ENCODE results near the gene TSFM.
A peak's percentile ranks its signal among the peaks of the same experiment; 100 is the strongest.

The TSFM gene

DNA sequence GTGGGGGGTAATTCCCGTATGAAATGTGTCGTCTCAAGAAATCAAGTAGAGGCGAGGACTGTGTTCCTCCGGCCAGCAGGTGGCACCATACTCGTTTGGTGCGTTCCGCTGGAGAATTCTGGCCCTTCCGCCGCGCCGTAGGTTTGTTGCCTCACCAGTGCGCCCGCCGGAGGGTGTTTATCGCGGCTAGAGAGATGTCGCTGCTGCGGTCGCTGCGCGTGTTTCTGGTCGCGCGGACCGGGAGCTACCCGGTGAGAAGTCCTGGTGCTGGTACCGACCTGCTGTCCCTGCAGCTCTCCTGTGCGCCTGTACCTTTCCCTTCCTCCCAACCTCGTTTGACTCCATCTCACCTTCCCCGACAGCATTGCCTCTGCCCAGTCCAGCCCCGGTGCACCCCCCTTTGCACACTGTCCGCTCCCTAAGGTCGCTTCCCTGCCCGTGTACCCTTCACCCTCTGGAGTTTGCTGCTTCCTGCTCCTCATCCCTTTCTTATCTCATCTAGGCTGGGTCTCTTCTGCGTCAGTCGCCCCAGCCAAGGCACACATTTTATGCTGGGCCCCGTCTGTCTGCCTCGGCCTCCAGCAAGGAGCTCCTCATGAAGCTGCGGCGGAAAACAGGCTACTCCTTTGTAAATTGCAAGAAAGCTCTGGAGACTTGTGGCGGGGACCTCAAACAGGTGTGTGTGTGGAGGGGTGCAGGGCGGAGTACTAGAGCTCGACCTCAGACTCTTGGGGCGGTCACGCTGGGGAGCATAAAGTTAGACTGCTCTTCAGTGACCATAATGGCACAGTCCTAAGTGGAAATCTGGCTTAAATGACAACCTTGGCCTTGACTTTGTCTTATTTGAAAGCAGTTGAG is at the start of gene TSFM:
TSS of gene TSFM (plus strand) at position 180 of the 858 bp plus-strand sequence. CDS start at position 195, 15 bp downstream.
- DNase-seq (ENCODE audit: low spot score) = peak; percentile 87

DNA sequence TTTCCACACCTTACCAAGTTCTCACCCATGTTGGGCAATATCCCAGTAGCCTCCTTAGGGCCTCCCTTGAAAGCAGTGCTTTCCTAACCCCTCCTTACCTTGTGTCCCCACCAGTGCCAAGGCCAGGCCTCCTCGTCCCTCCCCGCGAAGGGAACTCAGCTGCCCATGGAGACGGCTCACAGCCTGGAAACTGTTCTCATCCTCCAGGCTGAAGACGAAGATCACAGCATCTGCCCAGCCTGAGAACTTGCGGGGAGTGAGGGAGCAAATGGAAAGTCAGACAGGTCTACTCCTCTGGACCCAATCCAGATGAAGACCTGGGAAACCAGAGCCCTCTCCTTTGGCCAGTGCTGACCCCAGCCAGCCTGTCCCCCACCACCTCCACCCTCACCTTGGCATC is 48.7 kb upstream of the TSFM start:
- no peak for DNase-seq (ENCODE audit: low spot score)

DNA sequence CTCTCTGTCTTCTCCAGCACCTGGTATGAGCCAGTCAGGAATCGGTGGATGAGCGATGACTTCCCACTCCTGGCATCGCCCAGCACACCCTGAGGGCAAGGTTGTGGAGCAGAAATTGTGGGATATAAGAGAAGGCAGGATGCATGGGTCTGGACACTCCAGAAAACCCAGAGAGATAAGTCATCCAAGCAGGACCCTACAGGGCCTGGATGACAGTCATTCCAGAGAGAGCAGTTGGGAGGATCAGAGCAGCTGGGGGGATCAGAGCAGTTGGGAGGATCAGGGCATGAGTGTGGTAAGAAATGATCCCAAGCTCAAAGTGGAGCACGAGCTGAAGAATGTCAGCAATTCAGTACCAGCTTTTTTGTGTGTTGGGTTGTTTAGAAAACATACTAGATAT is 48.0 kb upstream of the TSFM start:
- no peak for DNase-seq (ENCODE audit: low spot score)

DNA sequence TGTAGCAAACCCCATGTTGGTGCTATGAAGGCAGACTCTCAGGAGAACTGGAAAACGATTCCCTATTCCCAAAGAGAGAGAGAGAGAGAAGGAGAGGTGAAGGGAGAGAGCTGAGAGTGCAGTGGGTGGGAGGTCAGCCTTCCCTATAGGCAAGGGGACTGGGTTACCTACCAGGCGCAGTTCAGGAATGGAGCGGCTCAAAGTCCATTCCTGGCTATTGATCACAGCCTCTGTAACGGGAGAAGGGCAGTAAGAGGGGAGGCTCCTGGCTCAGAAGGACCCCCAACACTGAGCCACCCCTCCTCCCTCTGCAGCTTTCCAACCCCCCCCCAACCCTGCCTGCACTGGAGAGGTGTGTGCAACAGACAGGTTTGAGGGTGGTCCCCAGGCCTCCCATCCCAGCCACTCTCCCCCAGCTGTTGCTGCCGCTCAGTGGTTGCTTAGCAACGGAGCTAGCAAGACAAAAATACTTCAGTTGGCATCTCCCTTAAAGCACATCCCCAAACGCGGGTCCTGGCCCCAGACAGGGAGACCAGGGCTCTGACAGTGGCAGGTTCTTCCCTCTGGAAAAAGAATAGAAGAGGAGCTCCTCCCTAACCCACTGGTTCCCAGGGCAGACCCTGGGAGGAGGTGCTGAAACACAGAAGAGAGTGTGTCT is 47.3 kb upstream of the TSFM start:
- DNase-seq (ENCODE audit: low spot score) = no peak

DNA sequence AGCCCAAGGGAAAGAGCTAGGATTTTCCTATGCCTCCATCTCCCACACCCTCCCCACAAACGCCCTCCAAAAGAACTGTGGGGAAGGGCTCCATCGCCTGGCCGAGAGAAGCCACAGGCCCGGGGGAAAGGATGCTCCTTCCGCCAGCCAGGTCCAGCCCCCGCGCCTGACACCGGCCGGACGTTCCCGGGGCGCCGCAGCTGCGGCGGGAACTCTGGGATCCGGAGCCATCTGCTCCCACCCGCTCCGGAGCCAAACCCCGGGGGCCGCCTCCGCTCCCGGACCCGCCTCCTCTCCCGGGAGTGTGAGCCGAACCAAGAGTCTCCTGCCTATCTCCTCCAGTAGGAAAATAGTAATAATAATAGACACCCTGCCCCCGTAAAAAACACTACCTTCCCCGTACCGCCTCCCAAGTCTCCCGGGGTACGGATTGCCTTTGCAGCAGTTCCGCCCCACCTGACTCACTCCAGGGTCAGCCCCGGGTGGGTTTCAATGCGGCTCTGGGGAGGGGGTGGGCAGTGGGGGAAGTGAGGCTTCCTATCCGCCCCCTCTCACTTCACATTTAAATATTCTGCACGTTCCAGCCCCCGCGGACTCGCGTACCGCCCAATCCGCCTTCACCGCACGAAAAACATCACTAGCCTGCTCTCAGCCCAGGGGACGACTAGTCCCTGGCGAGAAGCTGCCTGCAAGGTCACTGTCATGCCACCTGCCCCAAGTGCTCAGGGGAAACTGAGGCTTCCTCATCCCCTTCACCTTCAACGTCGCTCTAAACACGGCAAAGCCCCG is 46.4 kb upstream of the TSFM start:
- DNase-seq (ENCODE audit: low spot score) = peak; percentile 41

DNA sequence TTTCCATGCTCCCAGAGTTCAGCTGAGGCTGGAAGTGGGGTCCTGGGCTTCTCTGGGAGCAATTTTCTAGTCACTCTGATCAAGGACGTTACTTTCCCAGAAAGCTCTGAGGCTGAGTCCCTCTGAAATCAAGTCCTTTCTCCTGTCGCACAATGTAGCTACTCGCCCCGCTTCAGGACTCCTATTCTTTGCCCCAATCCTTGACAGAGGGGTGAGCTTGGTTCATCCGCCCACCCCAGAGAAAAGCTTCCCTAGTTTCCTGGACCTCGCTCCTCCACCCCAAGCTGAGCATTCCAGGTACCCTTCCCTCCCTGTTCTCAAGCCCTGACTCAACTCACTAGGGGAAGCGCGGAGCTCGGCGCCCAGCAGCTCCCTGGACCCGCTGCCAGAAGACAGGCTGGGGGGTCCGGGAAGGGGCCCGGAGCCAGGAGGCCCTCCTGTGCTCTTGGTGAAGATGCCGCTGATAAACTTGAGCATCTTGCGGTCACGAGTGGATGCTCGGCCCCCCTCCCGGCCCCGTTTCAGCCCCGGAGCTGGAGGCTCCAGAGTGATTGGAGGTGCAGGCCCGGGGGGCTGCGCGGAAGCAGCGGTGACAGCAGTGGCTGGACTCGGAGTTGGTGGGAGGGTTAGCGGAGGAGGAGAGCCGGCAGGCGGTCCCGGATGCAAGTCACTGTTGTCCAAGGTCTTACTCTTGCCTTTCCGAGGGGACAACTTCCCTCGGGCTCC is 45.7 kb upstream of the TSFM start:
- no peak for DNase-seq (ENCODE audit: low spot score)

DNA sequence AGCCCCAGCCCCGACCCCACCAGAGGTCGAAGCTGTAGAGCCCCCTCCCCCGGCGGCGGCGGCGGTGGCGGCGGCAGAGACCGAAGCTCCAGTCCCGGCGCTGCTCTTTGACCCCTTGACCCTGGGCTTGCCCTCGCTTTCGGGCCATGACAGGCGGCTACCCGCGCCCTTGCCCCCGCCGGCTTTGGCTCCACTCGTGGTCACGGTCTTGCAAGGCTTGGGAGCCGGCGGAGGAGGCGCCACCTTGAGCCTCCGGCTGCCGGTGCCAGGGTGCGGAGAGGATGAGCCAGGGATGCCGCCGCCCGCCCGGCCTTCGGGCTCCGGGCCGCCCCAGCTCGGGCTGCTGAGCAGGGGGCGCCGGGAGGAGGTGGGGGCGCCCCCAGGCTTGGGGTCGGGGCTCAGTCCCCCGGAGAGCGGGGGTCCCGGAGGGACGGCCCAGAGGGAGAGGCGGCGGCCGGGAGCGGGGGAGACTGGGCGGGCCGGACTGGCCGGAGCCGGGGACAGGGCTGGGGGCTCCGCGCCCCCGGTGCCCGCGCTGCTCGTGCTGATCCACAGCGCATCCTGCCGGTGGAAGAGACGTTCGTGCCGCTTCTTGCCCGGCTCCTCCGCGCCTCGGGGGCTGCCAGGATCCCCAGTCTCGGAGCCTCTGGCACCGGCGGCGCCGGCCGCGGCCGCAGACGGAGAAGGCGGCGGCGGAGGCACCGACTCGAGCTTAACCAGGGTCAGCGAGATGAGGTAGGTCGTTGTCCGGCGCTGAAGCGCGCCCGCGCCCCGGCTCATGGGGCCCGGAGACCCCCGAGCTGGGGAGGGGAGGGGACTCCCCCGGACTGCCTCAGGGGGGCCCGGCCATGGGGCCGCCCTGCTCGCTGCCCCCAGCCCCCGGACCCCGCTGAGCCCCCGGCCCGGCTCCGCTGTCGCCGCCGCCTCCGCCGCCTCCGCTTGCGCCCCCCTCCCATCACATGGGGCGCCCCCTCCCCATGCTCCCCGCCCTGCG is 44.8 kb upstream of the TSFM start:
- peak; percentile 34 for DNase-seq (ENCODE audit: low spot score)

DNA sequence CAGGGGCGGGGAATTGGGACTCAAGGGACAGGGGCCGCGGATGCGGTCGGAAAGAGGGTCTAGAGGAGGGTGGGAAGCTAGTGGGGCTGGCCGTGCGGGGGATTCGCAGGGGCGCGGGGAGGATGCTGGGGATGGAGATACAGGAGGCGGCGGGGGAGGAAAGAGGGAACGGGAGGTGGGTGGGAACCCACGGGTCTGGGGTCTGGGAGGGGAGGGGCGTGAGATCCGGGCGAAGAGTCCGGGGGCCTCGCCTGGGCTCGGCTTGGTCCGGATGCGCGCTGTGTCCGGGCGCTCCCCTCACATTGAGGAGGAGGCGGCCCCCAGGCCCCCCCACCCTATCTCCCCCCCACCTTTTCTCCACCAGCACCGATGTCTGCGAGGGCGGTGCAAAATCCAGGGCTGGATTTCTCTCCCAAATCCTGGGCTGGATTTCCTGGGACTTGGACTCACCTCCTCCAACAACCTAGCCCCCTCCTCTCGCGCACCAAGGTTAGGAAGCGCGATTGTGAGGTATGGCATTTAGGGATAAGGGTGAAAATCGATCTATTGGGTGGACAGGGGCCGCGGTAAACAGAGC is 43.8 kb upstream of the TSFM start, which contains the start of gene AGAP2:
TSS of gene AGAP2 (minus strand) at position 82 of the 577 bp plus-strand sequence. CDS start 496 bp downstream, outside the sequence.
- DNase-seq (ENCODE audit: low spot score) = no peak

DNA sequence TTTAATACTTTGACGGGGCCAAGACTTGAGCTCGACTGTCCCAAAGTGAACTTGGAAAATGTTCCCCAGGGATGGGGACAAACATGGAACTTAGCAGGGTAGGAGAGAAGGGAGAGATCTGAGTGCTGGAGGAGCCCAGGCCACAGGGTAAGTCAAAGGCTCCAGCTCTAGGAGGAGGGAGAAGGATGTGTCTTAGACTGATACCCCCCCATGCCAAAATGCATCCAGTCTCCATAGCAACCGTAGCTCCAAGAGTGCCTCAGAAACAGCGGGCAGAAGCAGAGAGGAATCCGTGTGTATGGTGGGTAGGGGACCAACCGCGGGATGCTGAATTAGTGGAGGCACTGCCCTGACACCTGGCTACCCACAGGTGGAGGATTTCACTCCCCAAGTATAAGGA is 43.2 kb upstream of the TSFM start:
- DNase-seq (ENCODE audit: low spot score) = no peak

DNA sequence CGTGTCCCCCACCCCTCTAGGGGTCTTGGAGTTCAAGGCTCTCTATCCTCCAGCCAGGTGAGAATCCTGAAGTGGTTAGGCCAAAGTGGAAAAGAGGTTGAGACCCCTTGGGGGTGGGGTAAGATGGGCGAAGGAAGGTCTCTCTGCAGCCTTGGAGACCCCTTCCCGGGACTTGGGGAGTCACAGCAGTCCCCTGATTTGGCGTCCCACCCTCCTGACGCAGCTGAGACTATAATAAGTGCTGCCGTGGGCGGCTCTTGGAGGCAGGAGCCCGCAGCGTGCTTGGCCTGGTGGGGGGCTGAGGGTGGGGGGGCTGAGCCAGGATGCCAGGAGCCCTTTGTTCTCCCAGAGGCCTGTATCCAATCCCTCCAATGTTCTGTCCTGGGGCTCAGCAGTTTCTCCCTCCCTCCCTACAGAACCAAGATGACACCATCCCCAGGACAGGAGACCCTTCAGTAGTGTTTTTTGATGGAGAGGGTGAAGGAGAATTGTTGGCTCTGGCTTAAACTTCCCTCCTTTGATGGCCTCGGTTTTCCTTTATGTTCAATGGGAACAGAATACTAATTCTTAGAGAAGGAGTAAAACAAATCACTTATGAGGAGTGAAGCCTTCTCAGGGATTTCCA is 42.6 kb upstream of the TSFM start:
- DNase-seq (ENCODE audit: low spot score) = no peak

DNA sequence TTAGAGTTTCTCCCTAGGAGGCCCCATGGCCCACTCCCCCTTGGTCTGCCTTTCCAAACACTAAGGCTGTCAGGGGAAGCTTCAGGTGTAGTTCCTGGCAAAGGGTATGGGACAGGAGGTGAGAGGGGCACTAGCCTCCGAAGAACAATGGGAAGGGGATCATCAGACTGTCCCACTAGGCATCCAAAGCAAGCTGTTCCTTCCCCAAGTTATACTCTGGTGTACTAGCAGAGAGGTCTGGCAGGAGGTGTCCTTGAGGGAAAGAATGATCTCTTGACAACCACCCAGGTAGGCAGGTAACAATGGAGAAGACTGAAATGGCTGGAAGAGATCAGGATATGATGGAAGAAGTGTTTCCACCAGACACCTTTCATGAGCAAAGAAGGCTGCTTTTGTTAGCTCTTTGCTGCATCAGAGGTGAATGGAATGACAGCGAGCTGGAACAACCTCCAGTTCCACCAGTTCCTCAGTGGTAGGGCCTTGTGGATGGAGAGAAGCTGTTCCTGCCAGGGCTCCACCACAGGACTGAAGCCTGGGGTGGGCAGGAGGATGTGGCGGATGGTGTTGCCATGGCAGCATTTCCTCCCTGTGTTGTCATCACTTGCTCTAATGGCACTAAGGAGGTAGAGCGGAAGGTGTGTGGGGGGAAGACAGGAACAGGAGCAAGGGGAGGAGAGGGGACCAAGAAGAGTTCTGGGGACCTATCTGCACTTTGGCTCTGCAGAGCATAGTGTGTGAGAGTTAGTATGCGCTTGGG is 41.8 kb upstream of the TSFM start:
- no peak for DNase-seq (ENCODE audit: low spot score)

DNA sequence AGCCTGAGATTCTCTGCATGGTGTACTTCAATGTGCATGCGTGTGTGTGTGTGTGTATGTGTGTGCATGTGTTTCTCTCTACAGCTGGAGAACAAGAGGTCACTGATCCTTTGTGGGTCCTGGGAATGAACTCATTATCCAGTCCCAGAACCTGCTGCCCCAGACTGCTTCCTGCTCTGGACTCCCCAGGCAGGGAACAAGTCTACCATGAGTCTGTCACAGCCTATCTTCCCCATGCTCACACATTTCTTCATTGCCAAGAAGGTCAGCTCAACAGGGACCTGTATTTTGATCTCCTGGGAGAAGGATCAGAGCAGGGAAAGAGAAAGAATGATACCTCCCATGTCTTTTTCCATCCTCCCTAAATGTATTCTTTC is 41.2 kb upstream of the TSFM start:
- no peak for DNase-seq (ENCODE audit: low spot score)

DNA sequence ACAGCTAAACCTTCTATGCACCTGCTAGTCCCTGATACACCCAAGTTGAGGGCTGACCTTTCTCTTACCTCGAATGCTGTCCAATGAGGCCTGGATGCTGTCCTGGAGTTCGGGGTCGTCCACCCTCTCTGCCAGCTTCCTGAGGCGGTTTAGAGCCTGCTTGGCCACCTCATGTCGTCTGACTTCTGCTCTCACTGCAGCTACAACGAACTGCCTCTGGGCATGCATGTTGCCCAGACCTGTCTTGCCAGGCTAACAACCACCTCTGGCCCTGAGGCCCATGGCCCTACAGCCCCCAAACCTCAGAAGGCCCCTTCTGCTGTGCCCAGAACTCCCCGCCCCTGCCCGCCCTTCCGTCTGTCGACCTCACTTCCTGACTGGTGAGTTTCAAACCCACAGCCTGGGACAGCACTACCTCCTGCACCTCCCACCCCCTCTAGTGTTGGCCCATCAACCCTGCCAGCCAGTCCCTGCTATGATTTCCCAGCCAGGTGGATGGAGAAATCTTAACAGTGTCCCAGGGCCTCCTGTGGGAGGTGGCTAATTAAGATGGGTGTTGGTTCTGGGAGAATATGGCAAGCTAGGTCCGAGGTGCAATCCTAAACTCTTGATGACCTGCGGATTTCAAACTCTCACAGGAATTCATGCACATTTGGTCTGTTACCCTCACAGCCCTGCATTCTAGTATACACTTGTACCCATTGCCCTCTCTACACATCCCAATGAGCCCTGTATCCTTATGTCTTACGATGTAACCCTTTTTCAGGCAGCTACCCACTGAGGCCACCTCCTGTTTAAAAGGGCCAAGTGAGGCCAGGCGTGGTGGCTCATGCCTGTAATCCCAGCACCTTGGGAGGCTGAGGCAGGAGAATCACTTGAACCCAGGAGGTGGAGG is 40.5 kb upstream of the TSFM start:
- no peak for DNase-seq (ENCODE audit: low spot score)

DNA sequence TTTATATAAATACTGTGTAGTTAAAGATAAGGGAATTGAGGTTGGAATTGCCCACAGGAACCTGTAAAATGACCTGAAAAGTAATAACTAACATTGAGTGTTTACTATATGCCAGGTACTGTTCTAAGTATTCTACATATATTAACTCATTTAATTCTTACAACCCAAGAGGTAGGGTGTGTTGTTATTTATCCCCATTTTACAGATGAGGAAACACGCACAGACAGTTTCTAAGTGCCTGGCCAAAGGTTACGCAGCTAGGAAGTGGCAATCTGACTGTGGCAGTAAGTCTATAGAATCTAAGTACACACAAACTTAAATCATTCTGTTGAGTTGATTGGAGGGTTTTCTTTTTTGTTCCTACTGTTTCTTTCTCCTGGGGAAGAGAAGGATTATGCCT is 38.8 kb upstream of the TSFM start:
- DNase-seq (ENCODE audit: low spot score) = no peak

DNA sequence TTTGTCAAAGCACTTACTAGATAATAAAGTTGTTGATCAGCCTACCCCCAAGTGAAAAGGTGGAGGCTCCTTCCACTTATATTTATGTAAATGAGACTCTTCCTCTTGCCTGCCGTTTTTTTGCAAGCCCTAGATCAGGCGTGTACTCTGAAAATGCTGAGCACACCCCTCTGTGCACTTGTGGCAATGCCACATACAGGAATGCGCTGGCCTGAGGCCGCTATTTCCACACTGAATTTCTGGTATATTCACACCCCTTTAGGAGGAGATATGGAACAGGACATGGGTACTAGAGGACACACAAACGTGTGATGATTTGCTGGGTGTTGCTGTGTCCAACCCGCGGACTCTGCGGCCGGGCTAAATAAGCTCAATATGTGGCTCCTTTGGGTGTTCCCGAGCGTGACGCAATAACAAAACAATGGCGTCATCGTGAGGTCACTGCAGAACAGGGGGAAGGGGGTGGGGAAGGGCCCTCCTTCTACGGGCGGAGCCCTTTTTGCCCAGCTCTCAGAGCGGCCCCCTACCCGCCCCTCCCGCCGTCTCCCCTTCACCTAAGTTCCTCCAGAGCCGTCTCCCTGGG is 38.3 kb upstream of the TSFM start:
- DNase-seq (ENCODE audit: low spot score) = peak; percentile 74

DNA sequence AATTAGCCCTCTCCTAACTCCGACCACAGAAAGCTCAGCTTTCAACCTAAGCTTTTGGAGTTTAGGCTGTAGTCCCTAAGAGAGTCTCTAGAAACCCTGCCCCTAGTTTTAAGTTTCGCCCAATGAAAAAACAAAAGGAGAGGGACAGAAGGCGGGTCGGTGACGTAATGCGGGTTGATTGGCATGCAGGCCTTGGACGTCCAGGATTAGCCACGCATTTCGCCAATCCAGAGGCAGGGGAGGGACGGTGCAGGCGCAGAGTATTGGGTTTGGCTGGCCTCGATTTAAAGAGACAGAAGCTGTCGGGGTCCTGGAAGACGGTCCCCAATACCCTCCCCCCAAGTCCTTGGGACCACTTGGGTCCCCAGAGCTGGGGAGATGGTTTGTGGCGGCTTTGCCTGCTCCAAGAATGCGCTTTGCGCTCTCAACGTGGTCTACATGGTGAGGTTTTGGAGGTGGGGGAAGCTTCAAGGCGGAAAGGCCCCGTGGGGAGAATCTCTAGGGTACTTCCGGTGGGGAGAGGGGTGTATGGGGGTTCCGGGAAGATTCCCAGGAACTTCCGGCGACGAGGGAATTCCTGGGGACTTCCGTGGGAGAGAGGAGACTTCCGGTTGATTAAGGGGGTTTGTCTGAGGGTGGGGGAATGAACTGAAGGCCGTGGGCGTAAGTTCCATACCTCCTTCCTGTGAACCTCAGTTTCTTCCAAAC is 37.7 kb upstream of the TSFM start, which contains the start of gene TSPAN31:
TSS of gene TSPAN31 (plus strand) at position 263 of the 708 bp plus-strand sequence. CDS start at position 379, 116 bp downstream.
- DNase-seq (ENCODE audit: low spot score) = peak; percentile 97

DNA sequence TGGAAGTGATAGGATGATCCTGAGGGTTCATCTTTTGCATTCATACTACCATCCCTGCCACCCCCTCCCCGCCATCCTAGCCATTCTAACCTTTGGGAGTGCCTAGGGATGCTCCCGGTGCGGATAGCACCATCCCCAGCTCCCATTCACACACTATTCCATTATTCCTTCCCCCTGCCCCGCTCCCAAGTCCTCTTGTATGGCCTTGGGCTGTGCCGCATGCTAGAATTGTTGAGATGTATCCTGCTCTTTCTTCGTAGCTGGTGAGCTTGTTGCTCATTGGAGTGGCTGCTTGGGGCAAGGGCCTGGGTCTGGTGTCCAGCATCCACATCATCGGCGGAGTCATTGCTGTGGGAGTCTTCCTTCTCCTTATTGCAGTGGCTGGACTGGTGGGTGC is 37.1 kb upstream of the TSFM start:
- no peak for DNase-seq (ENCODE audit: low spot score)
